Stimulated activated effector memory CD8-positive, alpha-beta T cell treated with anti-CD3 and anti-CD28 coated beads, Interleukin-12 subunit alpha, Interleukin-12 subunit beta, amount 100 ng/mL, for 72 hours (primary cell): ENCODE data around the gene SNPH.

Experiments used
- ATAC-seq: fragments of 150-1000 bp; cut with Tn5 transposase; 2 replicates; pipeline ENCODE4 v1.10.0; 2021
- DNase-seq, 2 donors: peaks; one replicate each; pipeline ENCODE4 v3.0.0; 2021 to 2022; ENCODE audit warnings: low spot score in 2 of 2
- H3K27ac Mint-ChIP-seq: one replicate; pipeline ENCODE4 v1.8.0; 2022; ENCODE audit warnings: mild to moderate bottlenecking, mixed read lengths
- H3K36me3 Mint-ChIP-seq: one replicate; pipeline ENCODE4 v1.8.0; 2022; ENCODE audit warnings: mild to moderate bottlenecking, mixed read lengths
- H3K4me1 Mint-ChIP-seq: one replicate; pipeline ENCODE4 v1.8.0; 2022; ENCODE audit warnings: mixed read lengths
- H3K4me3 Mint-ChIP-seq: one replicate; pipeline ENCODE4 v1.8.0; 2022; ENCODE audit warnings: mild to moderate bottlenecking, mixed read lengths
- H3K9me3 Mint-ChIP-seq: one replicate; pipeline ENCODE4 v1.8.0; 2022; ENCODE audit warnings: mixed read lengths

SNPH gene

DNA sequence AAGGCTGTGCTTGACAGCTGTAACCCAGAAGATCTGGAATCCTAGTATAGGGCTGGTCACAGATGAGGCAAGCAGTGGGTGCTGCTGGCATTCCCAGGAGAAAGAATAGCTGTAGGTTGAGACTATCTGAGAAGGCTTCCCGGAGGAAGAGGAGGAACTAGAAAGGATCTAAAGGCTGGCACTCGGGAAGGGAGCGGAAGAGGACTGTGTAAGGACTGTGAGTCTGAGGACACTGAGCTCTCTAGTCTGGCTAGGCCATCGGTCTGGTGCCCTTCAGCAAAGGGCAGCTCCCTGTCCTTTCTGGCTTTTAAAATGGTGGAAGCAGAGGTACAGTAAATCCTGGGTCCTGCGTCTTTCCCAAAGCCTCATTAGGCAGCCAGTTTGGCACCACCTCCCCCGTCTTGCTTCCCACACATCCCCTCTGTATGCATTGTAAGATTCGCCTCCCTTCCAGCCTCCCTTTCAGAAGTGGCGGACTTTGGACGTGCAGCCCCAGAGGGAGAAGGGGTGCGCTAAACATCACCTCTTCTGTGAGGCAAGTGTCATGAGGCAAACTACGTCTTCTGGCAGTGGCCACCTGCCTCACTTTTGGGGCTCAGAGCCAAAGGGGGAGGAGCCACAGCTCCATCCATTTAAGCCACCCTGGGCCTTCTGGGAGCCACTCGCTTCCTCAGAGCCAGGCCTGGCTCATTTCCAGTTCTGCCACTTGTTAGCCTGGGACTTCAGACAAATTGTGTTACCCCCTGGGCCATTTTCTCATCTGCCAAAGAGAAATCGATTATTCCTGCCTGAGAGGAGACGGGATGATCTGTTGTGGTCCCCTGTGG, 8.6 kb downstream of the SNPH start:
- ATAC-seq, result no peak

GRCh38 chr20:1275919-1276318, 9.8 kb downstream of the SNPH start:
- Mint-ChIP-seq H3K36me3 (no peaks in the 10 kb centered on the region), H3K9me3 (no peaks in the 10 kb centered on the region), H3K4me3 (no peak overlapping the region), H3K4me1 (no peaks in the 10 kb centered on the region), H3K27ac (no peak overlapping the region)
- ATAC-seq (no peak), DNase-seq (no peak)

More for the DNA sequence above, 8.6 kb downstream of the SNPH start:
- Mint-ChIP-seq H3K4me1 (no peaks in the 10 kb centered on the region), H3K4me3 (no peak overlapping the region), H3K36me3 (no peaks in the 10 kb centered on the region), H3K27ac (no peak overlapping the region), H3K9me3 (no peaks in the 10 kb centered on the region)
- no peak for DNase-seq

DNA sequence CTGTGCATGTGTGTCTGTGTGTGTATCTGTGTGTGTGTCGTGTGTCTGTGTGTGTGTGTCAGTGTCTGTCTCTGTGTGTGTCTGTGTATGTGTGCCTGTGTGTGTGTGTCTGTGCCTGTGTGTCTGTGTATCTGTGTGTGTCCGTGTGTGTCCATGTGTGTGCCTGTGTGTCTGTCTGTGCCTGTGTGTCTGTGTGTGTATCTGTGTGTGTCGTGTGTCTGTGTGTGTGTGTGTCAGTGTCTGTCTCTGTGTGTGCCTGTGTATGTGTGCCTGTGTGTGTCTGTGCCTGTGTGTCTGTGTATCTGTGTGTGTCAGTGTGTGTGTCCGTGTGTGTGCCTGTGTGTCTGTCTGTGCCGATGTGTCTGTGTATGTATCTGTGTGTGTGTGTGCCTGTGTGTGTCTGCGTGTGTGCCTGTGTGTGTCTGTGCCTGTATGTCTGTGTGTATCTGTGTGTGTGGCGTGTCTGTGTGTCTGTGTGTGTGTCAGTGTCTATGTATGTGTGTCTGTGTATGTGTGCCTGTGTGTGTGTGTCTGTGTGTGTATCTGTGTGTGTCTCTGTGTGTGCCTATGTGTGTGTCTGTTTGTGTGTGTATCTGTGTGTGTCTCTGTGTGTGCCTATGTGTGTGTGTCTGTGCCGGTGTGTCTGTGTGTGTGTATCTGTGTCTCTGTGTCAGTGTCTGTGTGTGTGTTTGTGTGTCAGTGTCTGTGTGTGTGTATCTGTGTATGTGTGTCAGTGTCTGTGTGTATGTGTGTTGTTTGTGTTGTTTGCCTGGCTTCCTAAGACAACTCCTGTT, 11.6 kb downstream of the SNPH start:
- Mint-ChIP-seq H3K4me1 (no peaks in the 10 kb centered on the region), H3K36me3 (no peaks in the 10 kb centered on the region), H3K4me3 (no peak overlapping the region), H3K27ac (no peak overlapping the region), H3K9me3 (no peaks in the 10 kb centered on the region)
- DNase-seq (no peak), ATAC-seq (no peak)

DNA sequence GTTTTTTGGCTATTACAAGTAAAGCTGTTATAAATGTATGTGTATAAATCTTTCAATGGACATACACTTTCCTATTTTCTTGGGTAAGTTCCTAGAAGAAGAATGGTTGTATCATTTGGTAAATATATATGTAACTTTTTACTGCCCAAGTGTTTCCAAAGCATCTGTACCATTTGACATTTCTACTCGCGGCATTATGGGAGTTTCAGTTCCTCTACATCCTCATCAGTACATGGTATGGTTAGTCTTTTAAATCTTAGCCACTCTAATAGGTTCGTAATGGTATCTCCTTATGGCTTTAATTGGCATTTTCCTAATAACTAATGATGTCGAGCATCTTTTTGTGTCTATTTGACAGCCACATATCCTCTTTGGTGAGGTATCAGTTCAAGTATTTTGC, 12.9 kb downstream of the SNPH start:
- H3K4me1 Mint-ChIP-seq, result no peaks in the 10 kb centered on the region
- ATAC-seq, result no peak
- H3K27ac Mint-ChIP-seq, result no peak overlapping the region

DNA sequence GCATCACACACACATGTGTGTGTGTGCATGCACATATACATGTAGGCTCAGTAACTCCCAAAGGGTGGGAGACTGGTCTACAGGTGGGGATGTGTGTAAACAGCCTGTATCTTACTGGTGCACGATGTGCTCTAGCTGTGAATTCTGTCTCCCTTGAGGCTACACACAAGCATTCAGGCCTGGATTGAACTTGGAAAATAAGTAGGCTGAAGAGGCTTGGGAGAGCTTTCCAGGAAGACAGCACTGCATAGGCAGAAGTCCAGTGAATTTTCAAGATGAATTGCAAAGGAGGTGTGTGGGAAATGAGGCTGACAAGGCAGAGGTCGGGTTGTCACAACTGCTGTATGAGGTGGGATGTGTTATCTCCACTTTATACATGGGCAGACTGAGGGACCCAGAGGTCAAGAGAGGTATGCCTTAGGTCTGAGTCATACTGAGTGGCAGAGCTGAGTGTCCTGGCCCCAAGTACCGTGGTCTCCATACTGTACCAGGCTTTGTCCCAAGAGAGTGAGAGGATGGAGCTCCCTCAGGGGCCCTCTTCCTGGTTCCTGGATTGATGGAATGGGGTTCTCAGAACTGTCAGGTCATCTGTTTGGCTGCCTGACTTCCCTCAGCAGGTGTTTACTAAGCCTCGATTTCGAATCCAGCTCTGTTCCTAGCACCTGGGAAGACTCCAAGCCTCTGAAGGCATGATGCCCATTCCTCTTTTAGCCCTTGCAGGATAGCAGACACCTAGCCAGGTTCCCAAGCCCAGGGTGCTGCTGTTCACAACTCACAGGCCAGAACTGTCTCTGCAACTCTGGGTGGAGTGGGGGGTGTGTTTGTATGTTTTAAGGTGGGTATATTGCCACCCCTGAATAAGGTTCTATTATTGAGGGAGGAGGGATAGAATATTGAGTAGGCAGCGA, 14.4 kb downstream of the SNPH start:
- no peak for DNase-seq
- H3K4me3 Mint-ChIP-seq, result no peak overlapping the region
- H3K9me3 Mint-ChIP-seq, result no peaks in the 10 kb centered on the region
- no peak for ATAC-seq
- no peak overlapping the region for H3K27ac Mint-ChIP-seq
- no peaks in the 10 kb centered on the region for H3K36me3 Mint-ChIP-seq
- no peaks in the 10 kb centered on the region for H3K4me1 Mint-ChIP-seq

More for the DNA sequence above, 12.9 kb downstream of the SNPH start:
- no peaks in the 10 kb centered on the region for H3K36me3 Mint-ChIP-seq
- H3K9me3 Mint-ChIP-seq, result no peaks in the 10 kb centered on the region
- no peak overlapping the region for H3K4me3 Mint-ChIP-seq
- no peak for DNase-seq

GRCh38 chr20:1281279-1282057, 15.4 kb downstream of the SNPH start:
- DNase-seq, result peak in 1 of 2 donors; percentile 22
- no peak for ATAC-seq
- Mint-ChIP-seq H3K27ac (no peak overlapping the region), H3K4me3 (no peak overlapping the region), H3K36me3 (no peaks in the 10 kb centered on the region), H3K9me3 (no peaks in the 10 kb centered on the region), H3K4me1 (peaks cover 6% of the 10 kb centered on the region)

- ATAC-seq (no peak), DNase-seq (no peak)
- Mint-ChIP-seq H3K4me3 (no peak overlapping the region), H3K9me3 (no peaks in the 10 kb centered on the region), H3K4me1 (peaks cover 8% of the 10 kb centered on the region), H3K36me3 (no peaks in the 10 kb centered on the region), H3K27ac (no peak overlapping the region)
Measured at GRCh38 chr20:1282966-1283365, 16.9 kb downstream of the SNPH start.

DNA sequence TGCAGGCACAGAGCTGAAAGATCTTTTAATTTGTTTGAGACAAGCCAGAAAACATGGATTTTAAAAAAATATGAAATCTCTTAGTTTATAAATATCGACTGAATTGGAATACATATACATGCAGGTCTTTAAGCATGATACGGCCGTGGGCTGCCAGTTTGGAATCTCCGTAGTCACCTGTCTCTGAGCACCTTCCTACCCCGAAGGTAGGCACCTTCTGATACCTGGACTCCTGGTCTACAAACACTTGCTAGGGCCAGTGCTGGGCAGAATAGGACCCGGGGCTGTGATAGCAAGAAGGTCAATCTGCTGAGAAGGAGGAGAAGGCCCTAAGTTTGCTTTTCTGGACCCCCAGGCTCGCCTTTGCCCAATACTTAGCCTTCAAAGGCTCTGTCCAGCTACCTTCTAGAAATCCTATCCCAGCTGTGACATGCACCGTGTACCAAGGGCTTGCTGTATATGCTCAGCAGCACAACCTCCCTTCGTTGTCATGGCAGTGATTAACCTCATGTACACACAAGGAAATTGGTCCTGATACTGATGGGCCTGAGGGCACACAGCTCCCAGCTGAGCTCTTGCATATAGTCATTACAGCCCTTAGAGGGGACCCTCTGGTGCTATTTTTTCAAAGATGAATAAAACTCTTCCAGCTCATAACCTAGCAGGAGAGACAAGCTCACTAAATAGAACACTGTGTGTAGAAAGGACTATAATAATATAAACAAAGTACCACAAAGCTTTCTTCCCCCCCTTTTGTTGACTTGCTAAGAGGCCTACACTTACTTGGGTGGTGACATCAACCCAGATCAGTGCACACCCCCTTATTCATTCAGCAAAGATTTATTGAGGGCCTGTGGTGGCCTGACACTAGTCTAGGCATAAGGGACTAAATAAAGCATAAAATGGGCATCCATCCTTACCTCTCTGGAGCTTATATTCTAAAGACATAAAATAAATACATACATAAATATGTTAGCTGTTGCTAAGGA, 17.7 kb downstream of the SNPH start:
- H3K4me1 Mint-ChIP-seq, result peaks cover 8% of the 10 kb centered on the region
- no peaks in the 10 kb centered on the region for H3K9me3 Mint-ChIP-seq
- no peak overlapping the region for H3K4me3 Mint-ChIP-seq
- no peak overlapping the region for H3K27ac Mint-ChIP-seq
- ATAC-seq, result no peak
- H3K36me3 Mint-ChIP-seq, result no peaks in the 10 kb centered on the region
- DNase-seq, result no peak

GRCh38 chr20:1286267-1287024, 20.4 kb downstream of the SNPH start:
- Mint-ChIP-seq H3K27ac (no peak overlapping the region), H3K9me3 (no peaks in the 10 kb centered on the region), H3K4me3 (no peak overlapping the region), H3K4me1 (peaks cover 8% of the 10 kb centered on the region), H3K36me3 (no peaks in the 10 kb centered on the region)
- no peak for DNase-seq
- no peak for ATAC-seq

GRCh38 chr20:1287306-1287705, 21.2 kb downstream of the SNPH start:
- Mint-ChIP-seq H3K27ac (no peak overlapping the region), H3K4me3 (no peak overlapping the region), H3K4me1 (peaks cover 8% of the 10 kb centered on the region), H3K9me3 (no peaks in the 10 kb centered on the region), H3K36me3 (no peaks in the 10 kb centered on the region)
- no peak for ATAC-seq
- DNase-seq, result no peak

GRCh38 chr20:1287787-1288569, 21.9 kb downstream of the SNPH start:
- Mint-ChIP-seq H3K27ac (no peak overlapping the region), H3K36me3 (no peaks in the 10 kb centered on the region), H3K4me3 (no peak overlapping the region), H3K9me3 (no peaks in the 10 kb centered on the region), H3K4me1 (peaks cover 8% of the 10 kb centered on the region)
- ATAC-seq, result no peak
- DNase-seq, result no peak

DNA sequence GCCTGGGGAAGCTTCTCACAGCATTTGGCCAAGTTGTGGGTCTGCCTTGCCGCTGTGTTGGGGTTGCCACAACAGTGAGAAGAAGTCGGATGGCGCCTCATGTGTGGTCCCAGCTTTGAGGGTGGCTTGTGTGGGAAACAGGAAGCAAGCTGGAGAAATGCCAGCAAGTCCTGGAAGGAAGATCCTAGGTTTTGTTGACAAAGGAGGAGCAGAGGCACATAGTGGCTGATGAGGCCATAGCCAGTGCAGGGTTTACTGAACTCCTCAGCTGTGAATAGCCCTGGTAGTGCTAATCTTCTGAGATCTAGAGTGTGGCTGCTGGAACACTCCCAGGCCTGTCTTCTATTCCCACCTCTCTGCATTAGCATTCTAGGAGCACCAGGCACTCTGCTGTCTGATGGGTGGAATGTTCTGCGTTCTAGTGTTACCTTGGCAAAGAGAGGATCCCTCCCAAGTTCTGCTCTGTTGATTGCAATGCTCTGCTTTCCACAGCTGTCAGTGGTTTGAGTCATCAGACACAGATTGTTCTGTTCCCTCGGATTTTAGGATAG, 25.2 kb downstream of the SNPH start:
- no peaks in the 10 kb centered on the region for H3K9me3 Mint-ChIP-seq
- peaks cover 4% of the 10 kb centered on the region for H3K4me1 Mint-ChIP-seq
- no peaks in the 10 kb centered on the region for H3K36me3 Mint-ChIP-seq
- ATAC-seq (no peak), DNase-seq (no peak)
- H3K27ac Mint-ChIP-seq, result no peak overlapping the region
- H3K4me3 Mint-ChIP-seq, result no peak overlapping the region
